ENCODE measurements around the gene NR1H3. TPM values are rescaled to one million over a fixed set of nuclear protein-coding genes. Genes with fewer than 3 reads are reported as not detected.
A peak's percentile ranks its signal among the peaks of the same experiment; 100 is the strongest.

The NR1H3 gene
- total RNA-seq, 2 experiments from 2014 or later = 6.2 to 14.7 TPM

DNA sequence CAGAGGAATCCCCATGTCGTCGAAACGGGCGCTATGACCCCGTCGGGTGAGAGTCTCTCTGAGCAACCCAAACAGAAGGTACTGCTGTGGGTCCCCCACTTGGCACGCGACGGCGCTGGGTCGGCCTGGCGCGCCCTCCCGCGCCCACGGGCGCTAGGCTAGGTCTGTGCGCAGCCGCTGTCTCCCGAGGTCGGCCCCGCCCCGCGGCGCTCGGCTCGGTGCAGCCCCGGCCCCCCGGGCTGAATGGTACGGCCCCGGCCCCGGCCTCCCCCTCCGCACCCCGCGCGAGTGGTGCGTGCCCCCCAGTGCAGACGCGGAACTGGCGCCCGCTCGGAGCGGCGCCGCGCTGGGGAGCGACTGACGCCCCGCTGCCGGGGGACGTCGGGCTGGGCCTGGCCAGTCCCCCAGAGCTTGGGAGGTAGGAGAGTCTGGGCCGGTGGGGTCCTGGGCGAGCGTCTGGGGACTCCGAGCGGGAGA is 12.1 kb downstream of the NR1H3 start, which contains the start of gene MADD:
Gene MADD, plus strand, starts transcription at position 305 of the 477 bp plus-strand sequence.
- no peaks in the 10 kb centered on the region for H3K9me2 ChIP-seq (ENCODE audit: insufficient read depth, low read length)
- peak within 1 kb of the TSS; percentile 70 for H2AFZ ChIP-seq (ENCODE audit: low read length)
- peaks cover 24% of the 10 kb centered on the region; the same call in 1 of the 2 replicates for H4K20me1 ChIP-seq (ENCODE audit: insufficient read depth, low read length)
- H3K4me3 ChIP-seq (ENCODE audit: low read depth, low read length, poor library complexity, severe bottlenecking) = peak within 1 kb of the TSS; percentile 78
- H3K9me3 ChIP-seq (ENCODE audit: low read length) = no peaks in the 10 kb centered on the region
- H3K4me1 ChIP-seq (ENCODE audit: insufficient read depth, low read length, poor library complexity, severe bottlenecking) = peaks cover 53% of the 10 kb centered on the region
- no TSS peak for BruUV-seq (replicated peaks)
- peak within 1 kb of the TSS; percentile 86 for H3K4me2 ChIP-seq (ENCODE audit: low read length)
- H3K27ac ChIP-seq (ENCODE audit: low read depth, low read length, poor library complexity, severe bottlenecking) = peak within 1 kb of the TSS; percentile 78
- H3K79me2 ChIP-seq (ENCODE audit: insufficient read depth, low read depth, low read length) = peaks cover 41% of the 10 kb centered on the region
- intact Hi-C loops (cut with micrococcal nuclease; ENCODE audit: unreplicated experiment) = loop anchor here (1.0 to 5.0 kb wide), 9 partner anchors 51 to 582 kb away; partner anchors contain the start of genes DDB2, PSMC3 and SLC39A13
- no peak for TF ChIP-seq EZH2phosphoT487 (IDR thresholded peaks at IDR 0.05; ENCODE audit: borderline replicate concordance, low read depth, low read length)
- TF ChIP-seq, protein P1, sequence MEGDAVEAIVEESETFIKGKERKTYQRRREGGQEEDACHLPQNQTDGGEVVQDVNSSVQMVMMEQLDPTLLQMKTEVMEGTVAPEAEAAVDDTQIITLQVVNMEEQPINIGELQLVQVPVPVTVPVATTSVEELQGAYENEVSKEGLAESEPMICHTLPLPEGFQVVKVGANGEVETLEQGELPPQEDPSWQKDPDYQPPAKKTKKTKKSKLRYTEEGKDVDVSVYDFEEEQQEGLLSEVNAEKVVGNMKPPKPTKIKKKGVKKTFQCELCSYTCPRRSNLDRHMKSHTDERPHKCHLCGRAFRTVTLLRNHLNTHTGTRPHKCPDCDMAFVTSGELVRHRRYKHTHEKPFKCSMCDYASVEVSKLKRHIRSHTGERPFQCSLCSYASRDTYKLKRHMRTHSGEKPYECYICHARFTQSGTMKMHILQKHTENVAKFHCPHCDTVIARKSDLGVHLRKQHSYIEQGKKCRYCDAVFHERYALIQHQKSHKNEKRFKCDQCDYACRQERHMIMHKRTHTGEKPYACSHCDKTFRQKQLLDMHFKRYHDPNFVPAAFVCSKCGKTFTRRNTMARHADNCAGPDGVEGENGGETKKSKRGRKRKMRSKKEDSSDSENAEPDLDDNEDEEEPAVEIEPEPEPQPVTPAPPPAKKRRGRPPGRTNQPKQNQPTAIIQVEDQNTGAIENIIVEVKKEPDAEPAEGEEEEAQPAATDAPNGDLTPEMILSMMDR (conservative IDR thresholded peaks at IDR 0.05; ENCODE audit: low read length) = peak; percentile 36; the same call in 1 of the 2 replicates
- ChIA-PET CTCF (ENCODE audit: unreplicated experiment) (no interaction called here), POLR2A (interaction anchor here (0.6 to 0.7 kb wide), 2 partner anchors 131 to 426 kb away, joined by 3 to 4 read pairs; no protein-coding TSS in a partner anchor)
- peaks cover 13% of the 10 kb centered on the region for H3K36me3 ChIP-seq (ENCODE audit: insufficient read depth, low read length)
- peak; percentile 96 for DNase-seq (ENCODE audit: low spot score)

DNA sequence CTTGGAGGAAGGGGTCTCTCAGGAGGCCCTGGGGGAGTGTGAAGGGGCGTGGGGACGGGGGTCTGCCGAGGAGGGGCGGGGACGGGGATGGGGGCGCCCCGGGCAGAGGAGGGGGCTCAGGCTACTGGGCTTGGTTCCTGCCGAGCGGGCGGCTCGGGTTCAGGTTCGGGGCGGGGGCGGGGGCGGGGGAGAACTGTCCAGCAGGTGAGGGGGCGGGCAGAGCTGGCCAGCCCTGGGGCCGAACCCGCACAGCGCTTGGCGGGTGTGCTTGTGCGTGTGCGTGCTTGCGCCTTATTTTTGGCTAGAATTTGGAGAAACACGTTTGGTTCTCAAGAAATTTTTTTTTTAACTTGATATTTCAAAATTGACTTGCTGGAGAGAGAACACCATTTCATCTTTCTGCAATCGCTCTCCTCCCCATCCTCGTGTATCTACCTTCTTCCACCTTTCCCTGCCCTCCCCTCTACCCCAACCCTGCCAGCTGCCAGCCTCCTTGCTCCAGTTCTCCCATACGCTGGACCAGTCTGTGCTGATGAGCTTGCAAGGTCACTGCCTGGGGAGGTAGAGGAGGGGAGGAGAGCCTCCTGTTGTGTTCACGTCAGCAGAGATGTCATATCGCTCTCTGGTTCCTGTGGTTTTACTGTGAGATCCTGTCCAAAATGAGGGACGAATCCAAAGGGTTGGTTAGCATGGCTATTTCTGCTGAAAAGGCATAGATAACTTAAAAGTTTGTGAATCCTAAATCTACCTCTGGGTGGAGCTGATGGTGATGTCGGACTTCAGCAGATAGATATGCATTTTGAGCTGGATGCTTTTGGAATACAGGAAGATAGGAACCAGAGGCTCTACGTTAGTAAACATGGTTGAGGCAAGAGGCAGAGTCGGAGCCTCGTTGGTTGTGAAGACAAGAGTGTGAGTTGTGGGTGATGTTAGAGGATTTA is 12.8 kb downstream of the NR1H3 start:
- H4K20me1 ChIP-seq (ENCODE audit: insufficient read depth, low read length) = peaks cover 24% of the 10 kb centered on the region; the same call in 1 of the 2 replicates
- H2AFZ ChIP-seq (ENCODE audit: low read length) = no peak overlapping the region
- CTCF ChIA-PET (ENCODE audit: unreplicated experiment) = interaction anchor here (1.2 to 1.8 kb wide), 2 partner anchors 37 to 140 kb away, joined by 3 to 6 read pairs; no protein-coding TSS in a partner anchor
- H3K9me3 ChIP-seq (ENCODE audit: low read length) = no peaks in the 10 kb centered on the region
- TF ChIP-seq, protein P1 (conservative IDR thresholded peaks at IDR 0.05; ENCODE audit: low read length) = peak; percentile 74
- TF ChIP-seq EZH2phosphoT487 (IDR thresholded peaks at IDR 0.05; ENCODE audit: borderline replicate concordance, low read depth, low read length) = no peak
- DNase-seq (ENCODE audit: low spot score) = peak; percentile 55
- peak overlapping the region; percentile 78 for H3K4me3 ChIP-seq (ENCODE audit: low read depth, low read length, poor library complexity, severe bottlenecking)
- intact Hi-C loops (cut with micrococcal nuclease; ENCODE audit: unreplicated experiment) = loop anchor here (5.0 kb wide), 3 partner anchors 102 to 582 kb away; no protein-coding TSS in a partner anchor
- BruUV-seq (replicated peaks) = no TSS peak
- peak overlapping the region; percentile 86 for H3K4me2 ChIP-seq (ENCODE audit: low read length)
- peaks cover 41% of the 10 kb centered on the region for H3K79me2 ChIP-seq (ENCODE audit: insufficient read depth, low read depth, low read length)
- peaks cover 47% of the 10 kb centered on the region for H3K4me1 ChIP-seq (ENCODE audit: insufficient read depth, low read length, poor library complexity, severe bottlenecking)
- POLR2A ChIA-PET = interaction anchor here (0.6 to 1.6 kb wide), 10 partner anchors 19 to 533 kb away, joined by 3 to 10 read pairs (median 3); no protein-coding TSS in a partner anchor
- peak overlapping the region; percentile 78 for H3K27ac ChIP-seq (ENCODE audit: low read depth, low read length, poor library complexity, severe bottlenecking)
- H3K9me2 ChIP-seq (ENCODE audit: insufficient read depth, low read length) = no peaks in the 10 kb centered on the region
- H3K36me3 ChIP-seq (ENCODE audit: insufficient read depth, low read length) = peaks cover 20% of the 10 kb centered on the region

Measured in OCI-LY7 (cell line).